Caki2 (cell line): ENCODE measurements around the gene PARD3B. TPM values are rescaled to one million over a fixed set of nuclear protein-coding genes. Genes with fewer than 3 reads are reported as not detected.

Experiments
- DNase-seq: peaks from one replicate; pipeline ENCODE4 v3.0.0-alpha.2; 2015; ENCODE audit warnings: low read depth
- in situ Hi-C: cut with HindIII; loops from 2 replicates; pipeline ENCODE4 v1.10.0; 2016; ENCODE audit warnings: low sequenced_read_pairs, low pct_unique_long_range_greater_than_20kb, mixed read lengths
- total RNA-seq: library from RNA; depleted of rRNA; stranded (reverse); fragments of >200 nt; shearing (Covaris generic); gene quantifications from 2 replicates; pipeline ENCODE4 v1.2.3, GENCODE V29; 2014; ENCODE audit warnings: low replicate concordance

PARD3B gene
- total RNA-seq, 1 experiment from 2014 or later = 3.8 TPM

- peak; percentile 26 for DNase-seq
- in situ Hi-C loops = no loop called here
Measured at GRCh38 chr2:205025580-205026240, 480.4 kb downstream of the PARD3B start.

- no peak for DNase-seq
- in situ Hi-C loops = no loop called here
Measured at GRCh38 chr2:205030695-205031094, 485.4 kb downstream of the PARD3B start.

- DNase-seq = no peak
- in situ Hi-C loops = no loop called here
Measured at GRCh38 chr2:205032093-205032551, 486.8 kb downstream of the PARD3B start.

- in situ Hi-C loops = no loop called here
- no peak for DNase-seq
Measured at GRCh38 chr2:205033431-205033830, 488.2 kb downstream of the PARD3B start.

GRCh38 chr2:205034034-205034433 lies 488.8 kb downstream of the PARD3B start:
- no peak for DNase-seq
- in situ Hi-C loops = no loop called here

GRCh38 chr2:205040323-205040722 lies 495.0 kb downstream of the PARD3B start:
- no peak for DNase-seq
- in situ Hi-C loops = no loop called here

- in situ Hi-C loops = no loop called here
- DNase-seq = no peak
Measured at GRCh38 chr2:205041472-205042130, 496.3 kb downstream of the PARD3B start.

GRCh38 chr2:205043285-205043684 lies 498.0 kb downstream of the PARD3B start:
- in situ Hi-C loops = no loop called here
- DNase-seq = no peak

GRCh38 chr2:205045706-205046105 lies 500.4 kb downstream of the PARD3B start:
- in situ Hi-C loops = no loop called here
- no peak for DNase-seq

- in situ Hi-C loops = no loop called here
Measured at GRCh38 chr2:205047273-205047839, 502.1 kb downstream of the PARD3B start.

GRCh38 chr2:205051417-205051816 lies 506.1 kb downstream of the PARD3B start:
- DNase-seq = no peak
- in situ Hi-C loops = no loop called here

More at GRCh38 chr2:205047273-205047839, 502.1 kb downstream of the PARD3B start:
- no peak for DNase-seq

GRCh38 chr2:205052781-205053180 lies 507.5 kb downstream of the PARD3B start:
- no peak for DNase-seq
- in situ Hi-C loops = no loop called here

- no peak for DNase-seq
- in situ Hi-C loops = no loop called here
Measured at GRCh38 chr2:205053827-205054410, 508.6 kb downstream of the PARD3B start.

GRCh38 chr2:205054789-205055188 lies 509.5 kb downstream of the PARD3B start:
- DNase-seq = no peak
- in situ Hi-C loops = no loop called here

- in situ Hi-C loops = no loop called here
- no peak for DNase-seq
Measured at GRCh38 chr2:205055251-205055650, 510.0 kb downstream of the PARD3B start.

- DNase-seq = no peak
- in situ Hi-C loops = no loop called here
Measured at GRCh38 chr2:205056151-205056561, 510.9 kb downstream of the PARD3B start.

GRCh38 chr2:205058409-205058808 lies 513.1 kb downstream of the PARD3B start:
- no peak for DNase-seq
- in situ Hi-C loops = no loop called here

- in situ Hi-C loops = no loop called here
- DNase-seq = peak; percentile 31
Measured at GRCh38 chr2:205060269-205060668, 515.0 kb downstream of the PARD3B start.

GRCh38 chr2:205066081-205066480 lies 520.8 kb downstream of the PARD3B start:
- in situ Hi-C loops = no loop called here
- DNase-seq = no peak
